Mesothelial cell of epicardium (in vitro differentiated cells): ENCODE measurements around the gene FBXO28. TPM values are rescaled to one million over a fixed set of nuclear protein-coding genes. Genes with fewer than 3 reads are reported as not detected.

ENCODE experiments used
- DNase-seq, 2 experiments: peaks; one replicate each; pipeline ENCODE4 v3.0.0; 2021; ENCODE audit warnings: low spot score in 2 of 2; ENCODE audit not compliant: unreplicated experiment in 2 of 2
- H3K27ac Mint-ChIP-seq: 2 replicates; pipeline ENCODE4 v1.8.0; 2021; ENCODE audit warnings: mixed read lengths
- H3K27me3 Mint-ChIP-seq: 2 replicates; pipeline ENCODE4 v1.8.0; 2021; ENCODE audit warnings: low read depth, mixed read lengths
- H3K36me3 Mint-ChIP-seq: 2 replicates; pipeline ENCODE4 v1.8.0; 2021; ENCODE audit warnings: mixed read lengths
- H3K4me1 Mint-ChIP-seq: 2 replicates; pipeline ENCODE4 v1.8.0; 2021; ENCODE audit warnings: mixed read lengths
- H3K4me3 Mint-ChIP-seq: 2 replicates; pipeline ENCODE4 v1.8.0; 2021; ENCODE audit warnings: mild to moderate bottlenecking, moderate library complexity, mixed read lengths
- H3K9me3 Mint-ChIP-seq: 2 replicates; pipeline ENCODE4 v1.8.0; 2021; ENCODE audit warnings: mixed read lengths
- CTCF ChIP-seq: fragments of 200-600 bp; sonication (generic); IDR thresholded peaks from one replicate; pipeline ENCODE4 v1.5.0; 2021; ENCODE audit warnings: antibody characterized with exemption; ENCODE audit not compliant: unreplicated experiment
- total RNA-seq: library from RNA; stranded (reverse); gene quantifications from 3 replicates; pipeline ENCODE4 v1.2.1, GENCODE V29; 2021

Gene FBXO28
- total RNA-seq, 1 donor from 2014 or later = 26.7 TPM

DNA sequence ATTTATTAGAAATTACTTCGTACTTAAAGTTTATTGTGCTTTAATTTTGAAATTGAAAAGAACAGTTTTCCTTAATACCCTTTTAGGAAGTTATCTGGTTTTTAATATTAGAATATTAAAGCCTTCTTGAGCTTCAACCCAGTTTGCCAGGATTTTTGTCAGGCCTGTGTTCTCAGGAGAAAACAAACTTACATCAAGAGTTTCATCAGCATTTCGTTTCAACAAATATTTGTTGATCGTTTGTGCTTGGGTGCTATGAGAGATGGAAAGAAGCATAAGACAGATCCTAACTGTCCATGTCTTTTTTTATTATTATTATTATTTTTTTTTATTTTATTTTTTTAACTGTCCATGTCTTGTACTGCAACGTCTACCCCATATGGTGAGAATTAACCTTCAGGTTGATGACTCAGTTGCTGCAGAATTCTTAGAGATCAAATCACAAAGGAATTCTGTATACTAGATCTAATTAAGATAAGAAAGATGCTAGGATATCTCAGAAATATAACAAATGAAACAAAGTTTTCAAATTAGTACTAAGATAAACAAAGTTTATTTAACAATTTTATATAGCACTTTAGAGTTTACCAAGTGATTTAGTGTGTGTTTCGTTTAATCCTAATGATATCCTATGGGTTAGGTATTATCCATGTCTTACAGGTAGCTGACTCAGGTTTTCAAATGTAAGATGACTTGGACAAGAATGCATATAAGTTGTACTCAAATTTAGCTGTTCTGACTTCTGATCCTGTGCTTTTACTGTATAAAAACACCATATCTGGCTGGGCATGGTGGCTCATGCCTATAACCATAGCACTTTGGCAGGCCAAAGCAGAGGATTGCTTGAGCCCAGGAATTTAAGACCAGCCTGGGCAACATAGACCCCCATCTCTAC is 14.3 kb downstream of the FBXO28 start:
- TF ChIP-seq CTCF = no peak
- Mint-ChIP-seq H3K9me3 (peaks cover 15% of the 10 kb centered on the region), H3K27me3 (no peaks in the 10 kb centered on the region), H3K36me3 (peaks cover 34% of the 10 kb centered on the region), H3K4me3 (no peak overlapping the region), H3K4me1 (peaks cover 4% of the 10 kb centered on the region), H3K27ac (no peak overlapping the region)
- no peak for DNase-seq

DNA sequence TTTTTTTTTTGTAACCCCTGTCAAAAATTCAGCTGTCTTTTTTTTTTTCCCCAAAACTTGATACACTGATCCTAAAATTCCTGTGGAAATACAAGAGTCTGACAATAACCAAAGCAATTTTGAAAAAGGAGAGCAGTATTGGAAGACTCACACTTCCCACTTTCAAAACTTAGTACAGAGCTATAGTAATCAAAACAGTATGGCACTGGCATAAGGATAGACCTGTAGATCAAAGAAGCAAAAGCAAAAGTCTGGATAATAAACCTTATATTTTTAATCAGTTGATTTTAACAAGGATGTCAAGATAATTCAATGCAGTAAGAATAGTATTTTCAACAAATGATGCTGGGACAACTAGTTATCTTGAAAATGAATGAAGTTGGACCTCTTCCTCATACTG is 17.3 kb downstream of the FBXO28 start:
- peaks cover 40% of the 10 kb centered on the region for H3K36me3 Mint-ChIP-seq
- no peak for TF ChIP-seq CTCF
- peaks cover 4% of the 10 kb centered on the region for H3K4me1 Mint-ChIP-seq
- no peak overlapping the region for H3K4me3 Mint-ChIP-seq
- no peak for DNase-seq
- H3K27ac Mint-ChIP-seq = no peak overlapping the region
- H3K27me3 Mint-ChIP-seq = no peaks in the 10 kb centered on the region
- H3K9me3 Mint-ChIP-seq = peaks cover 15% of the 10 kb centered on the region

- Mint-ChIP-seq H3K4me3 (no peak overlapping the region), H3K9me3 (peaks cover 15% of the 10 kb centered on the region), H3K36me3 (peaks cover 41% of the 10 kb centered on the region), H3K4me1 (peaks cover 3% of the 10 kb centered on the region), H3K27me3 (no peaks in the 10 kb centered on the region), H3K27ac (no peak overlapping the region)
- no peak for DNase-seq
- TF ChIP-seq CTCF = no peak
These were observed 19.0 kb downstream of the FBXO28 start for GRCh38 chr1:224132901-224133300.

DNA sequence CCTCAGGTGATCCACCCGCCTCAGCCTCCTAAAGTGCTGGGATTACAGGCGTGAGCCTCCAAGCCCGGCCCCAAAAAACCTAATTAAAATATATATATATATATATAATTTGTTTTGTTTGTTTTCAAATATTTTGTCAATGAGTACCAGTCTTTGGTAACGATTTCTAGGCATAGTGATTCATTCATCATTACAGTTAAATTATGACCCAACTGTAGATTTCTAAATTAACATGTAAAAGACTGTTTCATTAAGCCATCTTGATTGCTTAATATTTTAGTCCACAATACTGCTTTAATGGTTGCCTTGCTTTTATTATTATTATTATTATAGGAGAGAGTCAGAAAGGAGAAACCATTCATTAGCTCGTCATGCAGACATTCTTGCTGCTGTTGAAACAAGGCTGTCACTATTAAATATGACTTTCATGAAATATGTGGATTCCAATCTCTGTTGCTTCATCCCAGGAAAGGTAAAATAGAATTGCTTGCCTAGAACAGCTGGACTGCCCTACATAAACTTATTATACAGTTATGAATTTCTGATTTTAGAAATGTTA is 19.9 kb downstream of the FBXO28 start:
- Mint-ChIP-seq H3K27me3 (no peaks in the 10 kb centered on the region), H3K4me1 (no peaks in the 10 kb centered on the region), H3K9me3 (peaks cover 15% of the 10 kb centered on the region), H3K4me3 (no peak overlapping the region), H3K36me3 (peaks cover 42% of the 10 kb centered on the region), H3K27ac (no peak overlapping the region)
- no peak for TF ChIP-seq CTCF
- no peak for DNase-seq

DNA sequence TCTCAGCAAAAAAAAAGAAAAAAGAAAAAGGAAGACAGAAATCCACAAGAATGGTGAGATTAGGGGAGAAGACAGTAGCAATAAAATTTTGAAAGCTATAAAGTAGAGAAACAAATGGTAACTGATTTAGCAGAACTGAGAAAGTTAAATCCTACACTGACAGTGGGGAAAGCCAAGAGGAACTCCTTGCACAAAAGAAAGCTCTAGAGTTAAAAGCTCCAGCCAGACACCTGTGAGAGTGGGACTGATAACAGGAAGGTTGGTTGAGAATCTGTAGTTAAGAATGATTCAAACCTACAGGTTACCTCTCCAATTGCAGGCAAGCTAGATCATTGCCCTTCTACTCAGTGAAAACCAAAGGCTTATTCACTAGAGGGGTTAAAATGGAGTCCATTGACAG is 23.6 kb downstream of the FBXO28 start:
- DNase-seq = no peak
- H3K4me3 Mint-ChIP-seq = no peak overlapping the region
- no peak overlapping the region for H3K27ac Mint-ChIP-seq
- peaks cover 25% of the 10 kb centered on the region for H3K36me3 Mint-ChIP-seq
- no peak for TF ChIP-seq CTCF
- H3K9me3 Mint-ChIP-seq = no peaks in the 10 kb centered on the region
- H3K27me3 Mint-ChIP-seq = no peaks in the 10 kb centered on the region
- H3K4me1 Mint-ChIP-seq = no peaks in the 10 kb centered on the region
